Naive B cell (primary cell): ENCODE measurements around the gene VAMP7. TPM values are rescaled to one million over a fixed set of nuclear protein-coding genes. Genes with fewer than 3 reads are reported as not detected.
A peak's percentile ranks its signal among the peaks of the same experiment; 100 is the strongest.
"Not testable (repeated sequence)": the region's sequence is repeated elsewhere in the genome, so short reads cannot be mapped to it uniquely, and the experiment has no call there.

ENCODE experiments used
- ATAC-seq, 2 donors: fragments of 150-1000 bp; cut with Tn5 transposase; 2 replicates each; pipeline ENCODE4 v1.10.0; 2021; ENCODE audit warnings: low read depth in 2 of 2, mild to moderate bottlenecking in 2 of 2, moderate library complexity in 2 of 2
- DNase-seq: peaks from one replicate; pipeline ENCODE4 v3.0.0; 2022
- H3K27ac Mint-ChIP-seq, 6 donors: one replicate each; pipeline ENCODE4 v1.8.0; 2020 to 2022; ENCODE audit warnings: mild to moderate bottlenecking in 6 of 6, mixed read lengths in 6 of 6, moderate library complexity in 5 of 6, inconsistent platforms in 2 of 6
- H3K27me3 Mint-ChIP-seq, 3 donors: one replicate each; pipeline ENCODE4 v1.8.0; 2021 to 2022; ENCODE audit warnings: mixed read lengths in 3 of 3, mild to moderate bottlenecking in 1 of 3
- H3K36me3 Mint-ChIP-seq, 2 donors: one replicate each; pipeline ENCODE4 v1.8.0; 2020 to 2022; ENCODE audit warnings: mixed read lengths in 2 of 2, inconsistent platforms in 1 of 2, mild to moderate bottlenecking in 1 of 2
- H3K4me1 Mint-ChIP-seq, 3 donors: one replicate each; pipeline ENCODE4 v1.8.0; 2020 to 2022; ENCODE audit warnings: mixed read lengths in 3 of 3, inconsistent platforms in 1 of 3, mild to moderate bottlenecking in 1 of 3, moderate library complexity in 1 of 3
- H3K4me3 Mint-ChIP-seq, 8 donors: one replicate each; pipeline ENCODE4 v1.8.0; 2020 to 2022; ENCODE audit warnings: mild to moderate bottlenecking in 8 of 8, mixed read lengths in 8 of 8, moderate library complexity in 8 of 8, inconsistent platforms in 2 of 8
- H3K9me3 Mint-ChIP-seq, 7 donors: one replicate each; pipeline ENCODE4 v1.8.0; 2020 to 2022; ENCODE audit warnings: mixed read lengths in 7 of 7, mild to moderate bottlenecking in 5 of 7, inconsistent platforms in 2 of 7, moderate library complexity in 1 of 7
- polyA plus RNA-seq, 6 donors: library from polyadenylated mRNA; unstranded; fragments of 300-500 nt; fragmentation: Illumina TruSeq; gene quantifications; one replicate each; pipeline ENCODE4 v1.2.3, GENCODE V29; 2021; ENCODE audit warnings: low read depth in 6 of 6

The VAMP7 gene
- polyA plus RNA-seq, 6 donors from 2014 or later, result 54.8 to 76.0 (median 64.7) TPM

DNA sequence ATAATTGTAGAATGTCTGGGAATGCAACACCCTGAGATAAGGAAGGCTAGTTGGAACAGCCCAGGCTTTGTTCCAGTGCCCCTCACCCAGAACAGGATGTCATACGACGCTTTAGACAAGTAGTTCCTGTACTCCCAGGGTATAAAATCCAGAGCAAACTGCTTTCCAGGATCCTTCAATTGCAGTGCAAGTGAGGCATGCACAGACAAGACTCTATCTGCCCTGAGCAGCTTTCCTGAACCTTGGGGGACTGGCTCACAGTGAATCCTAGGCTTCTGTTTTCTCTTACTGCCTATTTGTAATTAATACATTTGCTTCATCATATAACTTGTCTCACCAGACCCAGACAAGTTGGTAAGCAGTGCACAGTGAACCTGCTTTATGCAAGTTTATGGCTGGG is 68.0 kb downstream of the VAMP7 start:
- no peak for ATAC-seq
- H3K4me3 Mint-ChIP-seq, result no peak overlapping the region
- H3K36me3 Mint-ChIP-seq, result peaks cover 0 to 5% of the 10 kb centered on the region in 2 donors
- no peaks in the 10 kb centered on the region for H3K27me3 Mint-ChIP-seq
- H3K9me3 Mint-ChIP-seq, result peaks cover 0 to 3% (median 0%) of the 10 kb centered on the region in 7 donors
- no peak overlapping the region for H3K27ac Mint-ChIP-seq
- no peak for DNase-seq
- H3K4me1 Mint-ChIP-seq, result no peaks in the 10 kb centered on the region

GRCh38 chrX:155951237-155951789 is 70.2 kb downstream of the VAMP7 start:
- ATAC-seq, result no peak

GRCh38 chrX:155953055-155953454 is 71.9 kb downstream of the VAMP7 start:
- no peak for ATAC-seq
- Mint-ChIP-seq H3K9me3 (peaks cover 0 to 3% (median 0%) of the 10 kb centered on the region in 7 donors), H3K27ac (no peak overlapping the region), H3K27me3 (no peaks in the 10 kb centered on the region), H3K4me1 (no peaks in the 10 kb centered on the region), H3K36me3 (no peaks in the 10 kb centered on the region), H3K4me3 (no peak overlapping the region)
- no peak for DNase-seq

More at GRCh38 chrX:155951237-155951789, 70.2 kb downstream of the VAMP7 start:
- no peak overlapping the region for H3K4me3 Mint-ChIP-seq
- no peak for DNase-seq
- no peaks in the 10 kb centered on the region for H3K27me3 Mint-ChIP-seq
- H3K27ac Mint-ChIP-seq, result no peak overlapping the region
- no peaks in the 10 kb centered on the region for H3K36me3 Mint-ChIP-seq
- H3K9me3 Mint-ChIP-seq, result peaks cover 0 to 3% (median 0%) of the 10 kb centered on the region in 7 donors
- no peaks in the 10 kb centered on the region for H3K4me1 Mint-ChIP-seq

DNA sequence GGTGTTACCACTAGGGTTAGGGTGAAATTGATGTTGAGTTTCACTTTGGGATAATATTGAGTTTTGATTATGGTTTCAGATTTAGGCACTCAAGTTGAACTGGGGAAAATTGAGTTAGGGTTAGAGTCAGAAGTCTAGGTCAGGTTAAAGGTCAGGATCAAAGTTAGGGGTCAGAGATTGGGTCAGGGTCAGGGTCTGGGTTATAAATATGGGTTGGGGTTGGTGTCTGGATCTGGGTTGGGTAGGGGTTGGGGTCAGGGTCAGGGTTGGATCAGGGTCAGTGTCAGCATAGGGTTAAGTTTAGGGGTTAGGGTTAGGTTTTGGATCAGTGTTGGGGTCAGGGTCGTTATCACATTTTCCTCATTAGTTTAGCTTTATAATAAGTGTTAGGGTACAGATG is 73.6 kb downstream of the VAMP7 start:
- no peak overlapping the region for H3K4me3 Mint-ChIP-seq
- DNase-seq, result no peak
- H3K9me3 Mint-ChIP-seq, result peaks cover 0 to 3% (median 0%) of the 10 kb centered on the region in 7 donors
- H3K36me3 Mint-ChIP-seq, result no peaks in the 10 kb centered on the region
- H3K27ac Mint-ChIP-seq, result no peak overlapping the region
- no peak for ATAC-seq
- no peaks in the 10 kb centered on the region for H3K27me3 Mint-ChIP-seq
- no peaks in the 10 kb centered on the region for H3K4me1 Mint-ChIP-seq

- Mint-ChIP-seq H3K4me3 (no peak overlapping the region), H3K27me3 (no peaks in the 10 kb centered on the region), H3K36me3 (no peaks in the 10 kb centered on the region), H3K4me1 (no peaks in the 10 kb centered on the region), H3K27ac (no peak overlapping the region), H3K9me3 (peaks cover 0 to 3% (median 0%) of the 10 kb centered on the region in 7 donors)
- no peak for DNase-seq
- no peak for ATAC-seq
These were observed 75.0 kb downstream of the VAMP7 start for GRCh38 chrX:155956099-155956498.

DNA sequence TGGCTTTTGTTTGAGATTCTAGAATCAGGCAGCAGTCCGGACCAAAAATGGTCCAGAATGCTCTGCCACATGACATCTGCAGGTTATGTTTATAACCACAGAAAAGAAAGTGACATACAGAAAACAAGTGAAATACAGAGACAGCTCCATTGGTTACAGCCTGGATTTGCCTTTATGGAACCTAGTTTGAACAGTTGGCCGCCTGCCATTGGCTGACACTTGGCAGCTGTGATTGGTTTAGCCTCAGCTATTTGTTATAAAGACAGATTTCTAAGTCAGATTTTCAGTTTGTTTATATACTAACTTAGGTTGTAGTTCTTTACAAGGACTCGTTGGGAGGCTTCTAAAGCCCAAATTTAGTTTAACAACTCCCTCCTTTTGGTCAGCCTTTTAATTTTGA is 75.5 kb downstream of the VAMP7 start:
- no peak for DNase-seq
- Mint-ChIP-seq H3K36me3 (no peaks in the 10 kb centered on the region), H3K4me3 (no peak overlapping the region), H3K27ac (no peak overlapping the region), H3K27me3 (no peaks in the 10 kb centered on the region), H3K4me1 (no peaks in the 10 kb centered on the region), H3K9me3 (peaks cover 0 to 3% (median 0%) of the 10 kb centered on the region in 7 donors)
- no peak for ATAC-seq

GRCh38 chrX:155957843-155958242 is 76.7 kb downstream of the VAMP7 start:
- Mint-ChIP-seq H3K4me3 (no peak overlapping the region), H3K4me1 (no peaks in the 10 kb centered on the region), H3K27me3 (no peaks in the 10 kb centered on the region), H3K9me3 (peaks cover 0 to 4% (median 0%) of the 10 kb centered on the region in 7 donors), H3K27ac (no peak overlapping the region), H3K36me3 (no peaks in the 10 kb centered on the region)
- DNase-seq, result no peak
- ATAC-seq, result no peak

DNA sequence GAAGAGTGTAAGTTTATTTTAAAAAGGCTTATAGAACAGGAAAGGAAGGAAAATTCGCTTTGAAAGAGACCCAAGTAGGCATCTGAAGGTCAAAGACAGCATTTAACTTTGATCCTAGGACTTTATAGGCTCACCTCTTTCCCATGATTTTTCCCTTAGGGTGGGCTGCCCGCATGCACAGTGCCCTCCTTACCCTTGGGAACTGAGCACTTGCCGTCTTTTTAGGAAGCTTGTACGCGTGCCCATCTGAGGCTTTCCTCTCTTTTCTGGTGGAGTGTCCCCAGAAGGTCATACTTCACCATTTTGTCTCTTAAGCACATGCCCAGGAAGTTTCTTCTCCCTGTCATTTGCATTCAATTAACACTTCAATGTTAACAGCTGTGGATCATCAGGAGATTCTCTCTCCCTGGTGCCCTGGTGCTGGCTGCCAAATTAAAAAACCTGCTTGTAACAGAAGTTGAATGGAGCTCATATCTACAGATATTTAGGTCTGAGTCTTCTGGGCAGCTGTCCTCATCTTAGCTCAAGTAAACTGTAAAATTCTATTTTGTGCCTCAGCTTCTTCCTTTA is 78.0 kb downstream of the VAMP7 start:
- Mint-ChIP-seq H3K9me3 (peaks cover 5 to 11% (median 8%) of the 10 kb centered on the region in 7 donors), H3K4me1 (no peaks in the 10 kb centered on the region), H3K36me3 (peaks cover 5 to 6% of the 10 kb centered on the region in 2 donors), H3K27ac (peak overlapping the region in 1 of 6 donors; percentile 18), H3K27me3 (no peaks in the 10 kb centered on the region), H3K4me3 (no peak overlapping the region)
- DNase-seq (no peak), ATAC-seq (no peak)

GRCh38 chrX:155962906-155963305 is 81.8 kb downstream of the VAMP7 start:
- Mint-ChIP-seq H3K27ac (no peak overlapping the region), H3K4me3 (no peak overlapping the region), H3K4me1 (no peaks in the 10 kb centered on the region)

GRCh38 chrX:155966876-155967275 is 85.7 kb downstream of the VAMP7 start:
- peak; percentile 46 to 78 for ATAC-seq
- Mint-ChIP-seq H3K27ac (peak overlapping the region in 1 of 6 donors; percentile 36), H3K27me3 (no peaks in the 10 kb centered on the region), H3K9me3 (peaks cover 21 to 36% (median 28%) of the 10 kb centered on the region in 7 donors), H3K36me3 (peaks cover 5 to 24% of the 10 kb centered on the region in 2 donors), H3K4me1 (peaks cover 0 to 8% (median 4%) of the 10 kb centered on the region in 3 donors), H3K4me3 (no peak overlapping the region)
- peak; percentile 18 for DNase-seq

More at GRCh38 chrX:155962906-155963305, 81.8 kb downstream of the VAMP7 start:
- no peaks in the 10 kb centered on the region for H3K27me3 Mint-ChIP-seq
- H3K36me3 Mint-ChIP-seq, result peaks cover 5 to 6% of the 10 kb centered on the region in 2 donors
- ATAC-seq (no peak), DNase-seq (no peak)
- H3K9me3 Mint-ChIP-seq, result peaks cover 7 to 17% (median 12%) of the 10 kb centered on the region in 7 donors

- DNase-seq, result no peak
- Mint-ChIP-seq H3K4me1 (peaks cover 0 to 8% (median 4%) of the 10 kb centered on the region in 3 donors), H3K36me3 (peaks cover 5 to 24% of the 10 kb centered on the region in 2 donors)
These were observed 86.6 kb downstream of the VAMP7 start for GRCh38 chrX:155967653-155968325.

GRCh38 chrX:155968326-155968661 is 87.1 kb downstream of the VAMP7 start:
- DNase-seq (no peak), ATAC-seq (no peak)
- Mint-ChIP-seq H3K4me3 (no peak overlapping the region), H3K27ac (no peak overlapping the region), H3K36me3 (peaks cover 5 to 24% of the 10 kb centered on the region in 2 donors), H3K4me1 (peaks cover 0 to 8% (median 4%) of the 10 kb centered on the region in 3 donors), H3K9me3 (peaks cover 21 to 36% (median 28%) of the 10 kb centered on the region in 7 donors), H3K27me3 (no peaks in the 10 kb centered on the region)

More at GRCh38 chrX:155967653-155968325, 86.6 kb downstream of the VAMP7 start:
- no peaks in the 10 kb centered on the region for H3K27me3 Mint-ChIP-seq
- ATAC-seq, result no peak
- no peak overlapping the region for H3K27ac Mint-ChIP-seq
- H3K4me3 Mint-ChIP-seq, result peak overlapping the region in 1 of 8 donors; percentile 75
- peaks cover 21 to 36% (median 28%) of the 10 kb centered on the region in 7 donors for H3K9me3 Mint-ChIP-seq

GRCh38 chrX:155968791-155969190 is 87.6 kb downstream of the VAMP7 start:
- Mint-ChIP-seq H3K36me3 (peaks cover 2 to 21% of the 10 kb centered on the region in 2 donors), H3K27me3 (no peaks in the 10 kb centered on the region), H3K9me3 (peaks cover 18 to 33% (median 24%) of the 10 kb centered on the region in 7 donors), H3K27ac (no peak overlapping the region), H3K4me1 (peaks cover 0 to 8% (median 4%) of the 10 kb centered on the region in 3 donors), H3K4me3 (no peak overlapping the region)
- no peak for DNase-seq
- ATAC-seq, result no peak

DNA sequence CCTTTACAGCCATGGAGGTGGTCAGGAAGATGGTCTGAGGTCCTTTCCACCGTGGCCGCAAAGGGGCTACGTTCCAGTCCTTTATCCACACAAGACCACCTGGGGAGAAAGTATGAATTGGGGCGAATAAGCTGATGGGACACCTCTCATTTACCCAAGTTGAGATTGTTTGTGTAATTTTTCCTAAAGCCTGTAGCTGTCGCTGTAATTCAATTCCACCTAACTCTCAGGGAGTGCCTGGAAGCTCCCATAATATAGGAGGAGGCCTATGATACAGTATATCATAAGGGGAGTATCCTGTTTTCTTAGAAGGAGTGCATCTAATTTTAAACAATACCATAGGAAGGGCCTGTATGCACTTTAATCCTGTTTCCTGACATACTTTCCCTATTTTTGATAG is 90.5 kb downstream of the VAMP7 start:
- H3K4me1 Mint-ChIP-seq, H3K27me3 Mint-ChIP-seq, H3K27ac Mint-ChIP-seq, ATAC-seq, DNase-seq, H3K4me3 Mint-ChIP-seq: not testable (repeated sequence)
- H3K9me3 Mint-ChIP-seq, result peaks cover 12 to 23% (median 18%) of the 10 kb centered on the region in 7 donors
- H3K36me3 Mint-ChIP-seq, result peaks cover 0 to 18% of the 10 kb centered on the region in 2 donors
